Measurements from ENCODE around the gene RTTN.

Gene RTTN

GRCh38 chr18:69996951-69997798 is 208.3 kb downstream of the RTTN start:
- CTCF ChIA-PET: no interaction called here

GRCh38 chr18:69996417-69996816 is 209.1 kb downstream of the RTTN start:
- ChIA-PET POLR2A (ENCODE audit: low non-redundant PET) (no interaction called here), CTCF (no interaction called here)
- TF ChIP-seq CTCF (conservative IDR thresholded peaks at IDR 0.05; ENCODE audit: low read depth): no peak
- DNase-seq (ENCODE audit: low spot score): no peak
- no peak overlapping the region for H3K27ac ChIP-seq

More at GRCh38 chr18:69996951-69997798, 208.3 kb downstream of the RTTN start:
- TF ChIP-seq CTCF (conservative IDR thresholded peaks at IDR 0.05; ENCODE audit: low read depth): no peak
- H3K27ac ChIP-seq: no peak overlapping the region
- POLR2A ChIA-PET (ENCODE audit: low non-redundant PET): no interaction called here
- no peak for DNase-seq (ENCODE audit: low spot score)

GRCh38 chr18:69995774-69996173 is 209.7 kb downstream of the RTTN start:
- DNase-seq (ENCODE audit: low spot score): no peak
- ChIA-PET POLR2A (ENCODE audit: low non-redundant PET) (no interaction called here), CTCF (no interaction called here)
- TF ChIP-seq CTCF (conservative IDR thresholded peaks at IDR 0.05; ENCODE audit: low read depth): no peak
- no peak overlapping the region for H3K27ac ChIP-seq

GRCh38 chr18:69992776-69993175 is 212.7 kb downstream of the RTTN start:
- no peak overlapping the region for H3K27ac ChIP-seq
- no peak for DNase-seq (ENCODE audit: low spot score)
- CTCF ChIA-PET: no interaction called here
- no peak for TF ChIP-seq CTCF (conservative IDR thresholded peaks at IDR 0.05; ENCODE audit: low read depth)
- POLR2A ChIA-PET (ENCODE audit: low non-redundant PET): no interaction called here

- ChIA-PET CTCF (no interaction called here), POLR2A (ENCODE audit: low non-redundant PET) (no interaction called here)
- DNase-seq (ENCODE audit: low spot score): no peak
- no peak overlapping the region for H3K27ac ChIP-seq
- no peak for TF ChIP-seq CTCF (conservative IDR thresholded peaks at IDR 0.05; ENCODE audit: low read depth)
These were observed 217.6 kb downstream of the RTTN start for GRCh38 chr18:69987870-69988269.

GRCh38 chr18:69985239-69985638 is 220.2 kb downstream of the RTTN start:
- no peak for DNase-seq (ENCODE audit: low spot score)
- no peak overlapping the region for H3K27ac ChIP-seq
- CTCF ChIA-PET: no interaction called here
- no peak for TF ChIP-seq CTCF (conservative IDR thresholded peaks at IDR 0.05; ENCODE audit: low read depth)
- POLR2A ChIA-PET (ENCODE audit: low non-redundant PET): no interaction called here
